ENCODE results near the gene PEX14. TPM values are rescaled to one million over a fixed set of nuclear protein-coding genes. Genes with fewer than 3 reads are reported as not detected.
"Not testable (repeated sequence)": the region's sequence is repeated elsewhere in the genome, so short reads cannot be mapped to it uniquely, and the experiment has no call there.

PEX14 gene
- total and polyA plus RNA-seq, 8 donors, result 17.3 to 22.9 (median 20.7) TPM

DNA sequence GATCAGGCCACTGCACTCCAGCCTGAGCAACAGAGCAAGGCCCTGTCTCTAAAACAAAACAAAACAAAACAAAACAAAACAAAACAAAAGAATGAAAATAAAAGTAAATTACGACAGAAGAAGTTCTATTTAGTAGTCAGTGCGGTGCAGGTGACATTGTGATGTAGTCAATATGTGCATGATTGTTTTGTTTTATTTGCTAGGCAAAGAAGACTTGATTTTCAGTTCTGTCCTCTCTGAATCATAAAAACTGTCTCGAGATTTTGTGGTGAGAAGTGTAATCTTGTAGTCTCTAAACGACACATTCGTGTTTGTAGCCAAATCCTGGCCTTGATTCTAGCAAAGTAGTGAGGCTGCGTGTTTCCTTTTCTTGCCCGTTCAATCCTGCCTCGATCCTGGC, 23.5 kb downstream of the PEX14 start:
- peaks cover 10 to 29% of the 10 kb centered on the region in 2 donors for H3K4me1 ChIP-seq
- no peak for ATAC-seq

GRCh38 chr1:10502206-10502605, 27.5 kb downstream of the PEX14 start:
- Histone ChIP-seq H3K4me3 (no peak overlapping the region), H3K4me1 (peaks cover 0 to 14% of the 10 kb centered on the region in 2 donors), H3K27ac (no peak overlapping the region), H3K9me3 (no peaks in the 10 kb centered on the region), H3K36me3 (no peaks in the 10 kb centered on the region), H3K27me3 (no peaks in the 10 kb centered on the region)
- no peak for ATAC-seq
- intact Hi-C loops (cut with DNase I), result no loop called here
- DNase-seq, result no peak
- TF ChIP-seq CTCF (IDR thresholded peaks at IDR 0.05), result no peak

More for the DNA sequence above, 23.5 kb downstream of the PEX14 start:
- Histone ChIP-seq H3K36me3 (peaks cover 0 to 9% of the 10 kb centered on the region in 2 donors), H3K27me3 (no peaks in the 10 kb centered on the region), H3K27ac (no peak overlapping the region), H3K9me3 (no peaks in the 10 kb centered on the region), H3K4me3 (no peak overlapping the region)
- TF ChIP-seq CTCF (IDR thresholded peaks at IDR 0.05), result no peak
- intact Hi-C loops (cut with DNase I), result loop anchor here in 1 of 2 donors (10.0 kb wide), 2 partner anchors 63 to 367 kb away; partner anchors contain the start of gene CENPS
- DNase-seq, result no peak

- Histone ChIP-seq H3K9me3 (no peaks in the 10 kb centered on the region), H3K27me3 (no peaks in the 10 kb centered on the region), H3K4me1 (peaks cover 4 to 24% of the 10 kb centered on the region in 2 donors), H3K36me3 (no peaks in the 10 kb centered on the region), H3K27ac (no peak overlapping the region), H3K4me3 (no peak overlapping the region)
- ATAC-seq (no peak), DNase-seq (no peak)
- intact Hi-C loops (cut with DNase I), result no loop called here
- no peak for TF ChIP-seq CTCF (IDR thresholded peaks at IDR 0.05)
Observed at GRCh38 chr1:10504249-10504648, 29.5 kb downstream of the PEX14 start.

GRCh38 chr1:10506046-10506676, 31.4 kb downstream of the PEX14 start:
- H3K9me3 ChIP-seq; H3K27ac ChIP-seq; H3K27me3 ChIP-seq; H3K4me3 ChIP-seq; H3K36me3 ChIP-seq; ATAC-seq; intact Hi-C loops (cut with DNase I); DNase-seq: not testable (repeated sequence)
- peaks cover 16 to 37% of the 10 kb centered on the region in 2 donors for H3K4me1 ChIP-seq

GRCh38 chr1:10506677-10507047, 31.9 kb downstream of the PEX14 start:
- no peak overlapping the region for H3K27ac ChIP-seq
- intact Hi-C loops (cut with DNase I), result no loop called here
- H3K27me3 ChIP-seq, result no peaks in the 10 kb centered on the region
- no peak overlapping the region for H3K4me3 ChIP-seq
- DNase-seq (no peak), ATAC-seq (no peak)
- H3K4me1 ChIP-seq, result peaks cover 21 to 40% of the 10 kb centered on the region in 2 donors
- TF ChIP-seq CTCF (IDR thresholded peaks at IDR 0.05), result no peak
- no peaks in the 10 kb centered on the region for H3K36me3 ChIP-seq
- H3K9me3 ChIP-seq, result no peaks in the 10 kb centered on the region
